Measurements from ENCODE around the gene LRRC25.

The LRRC25 gene

GRCh38 chr19:18435842-18436670 lies 38.6 kb upstream of the LRRC25 start:
- no peak for DNase-seq

GRCh38 chr19:18435178-18435841 lies 37.9 kb upstream of the LRRC25 start:
- DNase-seq: no peak

GRCh38 chr19:18434411-18435175 lies 37.2 kb upstream of the LRRC25 start:
- no peak for DNase-seq

GRCh38 chr19:18433735-18434398 lies 36.4 kb upstream of the LRRC25 start:
- no peak for DNase-seq

GRCh38 chr19:18433015-18433691 lies 35.7 kb upstream of the LRRC25 start:
- no peak for DNase-seq

GRCh38 chr19:18432275-18433014 lies 35.0 kb upstream of the LRRC25 start:
- DNase-seq: no peak

GRCh38 chr19:18431351-18432197 lies 34.2 kb upstream of the LRRC25 start:
- no peak for DNase-seq

GRCh38 chr19:18430417-18431144 lies 33.2 kb upstream of the LRRC25 start:
- DNase-seq: no peak

- no peak for DNase-seq
These were observed 32.4 kb upstream of the LRRC25 start for GRCh38 chr19:18429717-18430416.

- DNase-seq: peak; percentile 73
These were observed 31.6 kb upstream of the LRRC25 start for GRCh38 chr19:18428787-18429674.

- no peak for DNase-seq
These were observed 30.9 kb upstream of the LRRC25 start for GRCh38 chr19:18428173-18428786.

- no peak for DNase-seq
These were observed 30.3 kb upstream of the LRRC25 start for GRCh38 chr19:18427743-18428113.

GRCh38 chr19:18427080-18427742 lies 29.8 kb upstream of the LRRC25 start:
- DNase-seq: no peak

GRCh38 chr19:18426416-18426767 lies 29.0 kb upstream of the LRRC25 start:
- DNase-seq: no peak

- no peak for DNase-seq
These were observed 28.3 kb upstream of the LRRC25 start for GRCh38 chr19:18425515-18426415.

- DNase-seq: no peak
These were observed 27.6 kb upstream of the LRRC25 start for GRCh38 chr19:18424890-18425514.

Data from NCI-H748 treated with DMSO at 0.1 percent for 48 hours (cell line).